Measurements from ENCODE around the gene GNB1L. TPM values are rescaled to one million over a fixed set of nuclear protein-coding genes. Genes with fewer than 3 reads are reported as not detected.

The GNB1L gene
- polyA plus RNA-seq, 1 donor from 2014 or later, result 16.5 TPM

- TF ChIP-seq MXI1 (conservative IDR thresholded peaks at IDR 0.05; ENCODE audit: poor library complexity, severe bottlenecking) (no peak), SMC3 (conservative IDR thresholded peaks at IDR 0.05; ENCODE audit: poor library complexity) (no peak)
- Histone ChIP-seq H3K36me3 (ENCODE audit: insufficient read depth, low read length) (no peaks in the 10 kb centered on the region), H3K9me2 (ENCODE audit: insufficient read depth, low read length) (no peaks in the 10 kb centered on the region), H3K27ac (ENCODE audit: low read length) (no peak overlapping the region), H3K4me3 (ENCODE audit: low read length) (no peak overlapping the region), H3K79me2 (replicated peaks; ENCODE audit: insufficient read depth, low read length) (no peaks in the 10 kb centered on the region), H3K27me3 (ENCODE audit: insufficient read depth, low read depth, low read length) (no peaks in the 10 kb centered on the region), H2AFZ (ENCODE audit: low read depth, low read length) (no peak overlapping the region), H4K20me1 (ENCODE audit: insufficient read depth) (no peaks in the 10 kb centered on the region), H3K9ac (ENCODE audit: low read length) (no peak overlapping the region), H3F3A (ENCODE audit: insufficient read depth, low read length, poor library complexity, severe bottlenecking) (no peaks in the 10 kb centered on the region), H3K4me2 (ENCODE audit: low read length) (no peak overlapping the region), H3K9me3 (ENCODE audit: low read length) (no peaks in the 10 kb centered on the region)
Measured at GRCh38 chr22:19837915-19838314, 16.8 kb downstream of the GNB1L start.

- TF ChIP-seq REST (IDR thresholded peaks at IDR 0.05; ENCODE audit: borderline replicate concordance) (no peak), CTCF (IDR thresholded peaks at IDR 0.05; ENCODE audit: poor library complexity, severe bottlenecking) (no peak), EZH2 (IDR thresholded peaks at IDR 0.05; ENCODE audit: borderline replicate concordance, insufficient read depth, low read length, poor library complexity, severe bottlenecking) (no peak), RAD21 (conservative IDR thresholded peaks at IDR 0.05) (no peak), MXI1 (conservative IDR thresholded peaks at IDR 0.05; ENCODE audit: poor library complexity, severe bottlenecking) (no peak), POLR2AphosphoS5 (IDR thresholded peaks at IDR 0.05) (no peak)
- no peaks in the 10 kb centered on the region for H3K36me3 ChIP-seq (ENCODE audit: insufficient read depth, low read length)
Measured at GRCh38 chr22:19836512-19836911, 18.2 kb downstream of the GNB1L start.

GRCh38 chr22:19834599-19834998 lies 20.1 kb downstream of the GNB1L start:
- TF ChIP-seq RAD21 (conservative IDR thresholded peaks at IDR 0.05) (no peak), TAF1 (IDR thresholded peaks at IDR 0.05; ENCODE audit: low read depth) (no peak), SMC3 (conservative IDR thresholded peaks at IDR 0.05; ENCODE audit: poor library complexity) (no peak), REST (IDR thresholded peaks at IDR 0.05; ENCODE audit: borderline replicate concordance) (no peak), EP300 (conservative IDR thresholded peaks at IDR 0.05; ENCODE audit: poor library complexity, severe bottlenecking) (no peak), CTCF (IDR thresholded peaks at IDR 0.05; ENCODE audit: poor library complexity, severe bottlenecking) (no peak), MXI1 (conservative IDR thresholded peaks at IDR 0.05; ENCODE audit: poor library complexity, severe bottlenecking) (no peak), EZH2 (IDR thresholded peaks at IDR 0.05; ENCODE audit: borderline replicate concordance, insufficient read depth, low read length, poor library complexity, severe bottlenecking) (no peak), POLR2AphosphoS5 (IDR thresholded peaks at IDR 0.05) (no peak)
- Histone ChIP-seq H3K36me3 (ENCODE audit: insufficient read depth, low read length) (no peaks in the 10 kb centered on the region), H3K9me2 (ENCODE audit: insufficient read depth, low read length) (no peaks in the 10 kb centered on the region), H3K27ac (ENCODE audit: low read length) (no peak overlapping the region), H3K27me3 (ENCODE audit: insufficient read depth, low read depth, low read length) (no peaks in the 10 kb centered on the region), H3K4me2 (ENCODE audit: low read length) (no peak overlapping the region), H3K4me3 (ENCODE audit: low read length) (no peak overlapping the region), H3K9ac (ENCODE audit: low read length) (no peak overlapping the region), H3K79me2 (replicated peaks; ENCODE audit: insufficient read depth, low read length) (no peaks in the 10 kb centered on the region), H4K20me1 (ENCODE audit: insufficient read depth) (no peaks in the 10 kb centered on the region), H3F3A (ENCODE audit: insufficient read depth, low read length, poor library complexity, severe bottlenecking) (no peaks in the 10 kb centered on the region), H2AFZ (ENCODE audit: low read depth, low read length) (no peak overlapping the region), H3K9me3 (ENCODE audit: low read length) (no peaks in the 10 kb centered on the region)

More at GRCh38 chr22:19836512-19836911, 18.2 kb downstream of the GNB1L start:
- Histone ChIP-seq H3K9me2 (ENCODE audit: insufficient read depth, low read length) (no peaks in the 10 kb centered on the region), H2AFZ (ENCODE audit: low read depth, low read length) (no peak overlapping the region), H3K4me2 (ENCODE audit: low read length) (no peak overlapping the region), H3K27me3 (ENCODE audit: insufficient read depth, low read depth, low read length) (no peaks in the 10 kb centered on the region), H3K79me2 (replicated peaks; ENCODE audit: insufficient read depth, low read length) (no peaks in the 10 kb centered on the region), H3K9me3 (ENCODE audit: low read length) (no peaks in the 10 kb centered on the region), H3K27ac (ENCODE audit: low read length) (no peak overlapping the region), H3F3A (ENCODE audit: insufficient read depth, low read length, poor library complexity, severe bottlenecking) (no peaks in the 10 kb centered on the region), H3K9ac (ENCODE audit: low read length) (no peak overlapping the region), H3K4me3 (ENCODE audit: low read length) (no peak overlapping the region), H4K20me1 (ENCODE audit: insufficient read depth) (no peaks in the 10 kb centered on the region)
